ENCODE data around the gene SORCS2. TPM values are rescaled to one million over a fixed set of nuclear protein-coding genes. Genes with fewer than 3 reads are reported as not detected.

SORCS2 gene
- polyA plus RNA-seq, 1 donor from 2014 or later = 1.0 TPM

DNA sequence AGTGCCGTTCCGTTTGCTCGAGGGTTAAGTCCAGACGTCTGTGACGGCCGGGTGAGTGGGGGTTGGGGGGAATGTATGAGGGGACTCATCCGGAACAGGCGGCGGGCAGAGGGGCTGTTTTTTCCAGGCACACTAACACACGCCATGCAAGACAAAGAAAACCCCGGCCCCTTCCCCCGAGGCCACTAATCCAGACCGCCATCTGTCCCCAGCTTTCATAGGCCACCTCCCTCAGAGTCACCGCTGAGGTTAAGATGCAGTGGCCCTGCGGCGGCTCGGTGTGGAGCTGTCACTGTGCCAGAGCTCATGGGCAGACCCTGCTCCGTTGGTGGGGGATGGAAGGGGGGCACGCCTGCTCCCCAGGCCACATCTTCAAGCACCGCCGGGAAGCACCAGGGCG is 34.1 kb downstream of the SORCS2 start:
- Histone ChIP-seq H3K9me2 (ENCODE audit: insufficient read depth, low read length) (no peaks in the 10 kb centered on the region), H3K36me3 (ENCODE audit: insufficient read depth, low read length) (no peaks in the 10 kb centered on the region), H3K4me3 (ENCODE audit: low read length) (no peak overlapping the region), H3K9me3 (ENCODE audit: low read length) (no peaks in the 10 kb centered on the region), H4K20me1 (ENCODE audit: insufficient read depth) (no peaks in the 10 kb centered on the region), H3K27me3 (ENCODE audit: insufficient read depth, low read depth, low read length) (no peaks in the 10 kb centered on the region), H2AFZ (ENCODE audit: low read depth, low read length) (no peak overlapping the region), H3F3A (ENCODE audit: insufficient read depth, low read length, poor library complexity, severe bottlenecking) (no peaks in the 10 kb centered on the region), H3K27ac (ENCODE audit: low read length) (no peak overlapping the region), H3K4me2 (ENCODE audit: low read length) (no peak overlapping the region), H3K9ac (ENCODE audit: low read length) (no peak overlapping the region), H3K79me2 (replicated peaks; ENCODE audit: insufficient read depth, low read length) (no peaks in the 10 kb centered on the region)
- no peak for TF ChIP-seq TAF1 (IDR thresholded peaks at IDR 0.05; ENCODE audit: low read depth)
- no peak for TF ChIP-seq SMC3 (conservative IDR thresholded peaks at IDR 0.05; ENCODE audit: poor library complexity)

DNA sequence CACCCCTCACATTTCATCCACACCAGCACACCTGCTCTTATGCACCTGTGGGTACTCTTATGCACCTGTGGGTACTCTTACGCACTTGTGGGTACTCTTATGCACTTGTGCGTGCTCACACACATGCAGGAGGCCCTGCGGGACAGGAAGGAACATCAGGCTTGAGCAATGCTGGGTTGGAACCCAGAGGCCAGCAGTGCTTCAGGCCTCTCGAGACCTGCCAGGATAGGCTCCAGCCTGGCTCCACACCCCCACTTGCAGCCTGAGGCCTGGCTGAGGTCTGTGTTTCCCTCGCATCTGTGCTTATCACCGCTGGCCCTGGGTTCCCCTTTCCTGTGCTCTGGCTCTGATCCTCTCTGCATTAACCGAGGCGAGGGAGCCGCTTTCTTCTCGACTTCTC is 34.7 kb downstream of the SORCS2 start:
- Histone ChIP-seq H4K20me1 (ENCODE audit: insufficient read depth) (no peaks in the 10 kb centered on the region), H3K79me2 (replicated peaks; ENCODE audit: insufficient read depth, low read length) (no peaks in the 10 kb centered on the region), H3K4me2 (ENCODE audit: low read length) (no peak overlapping the region), H3K9me2 (ENCODE audit: insufficient read depth, low read length) (no peaks in the 10 kb centered on the region), H3F3A (ENCODE audit: insufficient read depth, low read length, poor library complexity, severe bottlenecking) (no peaks in the 10 kb centered on the region), H3K27ac (ENCODE audit: low read length) (no peak overlapping the region), H3K27me3 (ENCODE audit: insufficient read depth, low read depth, low read length) (no peaks in the 10 kb centered on the region), H2AFZ (ENCODE audit: low read depth, low read length) (no peak overlapping the region), H3K9ac (ENCODE audit: low read length) (no peak overlapping the region), H3K36me3 (ENCODE audit: insufficient read depth, low read length) (no peaks in the 10 kb centered on the region), H3K9me3 (ENCODE audit: low read length) (no peaks in the 10 kb centered on the region), H3K4me3 (ENCODE audit: low read length) (no peak overlapping the region)
- TF ChIP-seq, protein P1, sequence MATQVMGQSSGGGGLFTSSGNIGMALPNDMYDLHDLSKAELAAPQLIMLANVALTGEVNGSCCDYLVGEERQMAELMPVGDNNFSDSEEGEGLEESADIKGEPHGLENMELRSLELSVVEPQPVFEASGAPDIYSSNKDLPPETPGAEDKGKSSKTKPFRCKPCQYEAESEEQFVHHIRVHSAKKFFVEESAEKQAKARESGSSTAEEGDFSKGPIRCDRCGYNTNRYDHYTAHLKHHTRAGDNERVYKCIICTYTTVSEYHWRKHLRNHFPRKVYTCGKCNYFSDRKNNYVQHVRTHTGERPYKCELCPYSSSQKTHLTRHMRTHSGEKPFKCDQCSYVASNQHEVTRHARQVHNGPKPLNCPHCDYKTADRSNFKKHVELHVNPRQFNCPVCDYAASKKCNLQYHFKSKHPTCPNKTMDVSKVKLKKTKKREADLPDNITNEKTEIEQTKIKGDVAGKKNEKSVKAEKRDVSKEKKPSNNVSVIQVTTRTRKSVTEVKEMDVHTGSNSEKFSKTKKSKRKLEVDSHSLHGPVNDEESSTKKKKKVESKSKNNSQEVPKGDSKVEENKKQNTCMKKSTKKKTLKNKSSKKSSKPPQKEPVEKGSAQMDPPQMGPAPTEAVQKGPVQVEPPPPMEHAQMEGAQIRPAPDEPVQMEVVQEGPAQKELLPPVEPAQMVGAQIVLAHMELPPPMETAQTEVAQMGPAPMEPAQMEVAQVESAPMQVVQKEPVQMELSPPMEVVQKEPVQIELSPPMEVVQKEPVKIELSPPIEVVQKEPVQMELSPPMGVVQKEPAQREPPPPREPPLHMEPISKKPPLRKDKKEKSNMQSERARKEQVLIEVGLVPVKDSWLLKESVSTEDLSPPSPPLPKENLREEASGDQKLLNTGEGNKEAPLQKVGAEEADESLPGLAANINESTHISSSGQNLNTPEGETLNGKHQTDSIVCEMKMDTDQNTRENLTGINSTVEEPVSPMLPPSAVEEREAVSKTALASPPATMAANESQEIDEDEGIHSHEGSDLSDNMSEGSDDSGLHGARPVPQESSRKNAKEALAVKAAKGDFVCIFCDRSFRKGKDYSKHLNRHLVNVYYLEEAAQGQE (IDR thresholded peaks at IDR 0.05; ENCODE audit: borderline replicate concordance) = no peak
- TF ChIP-seq EZH2 (IDR thresholded peaks at IDR 0.05; ENCODE audit: borderline replicate concordance, insufficient read depth, low read length, poor library complexity, severe bottlenecking) (no peak), MXI1 (conservative IDR thresholded peaks at IDR 0.05; ENCODE audit: poor library complexity, severe bottlenecking) (no peak), RAD21 (conservative IDR thresholded peaks at IDR 0.05) (no peak), SMC3 (conservative IDR thresholded peaks at IDR 0.05; ENCODE audit: poor library complexity) (no peak), POLR2AphosphoS5 (IDR thresholded peaks at IDR 0.05) (no peak), EP300 (conservative IDR thresholded peaks at IDR 0.05; ENCODE audit: poor library complexity, severe bottlenecking) (no peak), CTCF (IDR thresholded peaks at IDR 0.05; ENCODE audit: poor library complexity, severe bottlenecking) (no peak), TAF1 (IDR thresholded peaks at IDR 0.05; ENCODE audit: low read depth) (no peak)

GRCh38 chr4:7228734-7229133 is 36.4 kb downstream of the SORCS2 start:
- Histone ChIP-seq H3K27me3 (ENCODE audit: insufficient read depth, low read depth, low read length) (no peaks in the 10 kb centered on the region), H4K20me1 (ENCODE audit: insufficient read depth) (no peaks in the 10 kb centered on the region), H3K36me3 (ENCODE audit: insufficient read depth, low read length) (no peaks in the 10 kb centered on the region), H3K9me3 (ENCODE audit: low read length) (no peaks in the 10 kb centered on the region), H3K4me3 (ENCODE audit: low read length) (no peak overlapping the region), H2AFZ (ENCODE audit: low read depth, low read length) (no peak overlapping the region), H3K4me2 (ENCODE audit: low read length) (no peak overlapping the region), H3F3A (ENCODE audit: insufficient read depth, low read length, poor library complexity, severe bottlenecking) (no peaks in the 10 kb centered on the region), H3K27ac (ENCODE audit: low read length) (no peak overlapping the region), H3K79me2 (replicated peaks; ENCODE audit: insufficient read depth, low read length) (no peaks in the 10 kb centered on the region), H3K9ac (ENCODE audit: low read length) (no peak overlapping the region), H3K9me2 (ENCODE audit: insufficient read depth, low read length) (no peaks in the 10 kb centered on the region)
- TF ChIP-seq, protein P1 (IDR thresholded peaks at IDR 0.05; ENCODE audit: borderline replicate concordance) = no peak
- TF ChIP-seq CTCF (IDR thresholded peaks at IDR 0.05; ENCODE audit: poor library complexity, severe bottlenecking) (no peak), SMC3 (conservative IDR thresholded peaks at IDR 0.05; ENCODE audit: poor library complexity) (no peak)

Measured in neural cell (in vitro differentiated cells).